ENCODE results near the gene TYRO3. TPM values are rescaled to one million over a fixed set of nuclear protein-coding genes. Genes with fewer than 3 reads are reported as not detected.

TYRO3 gene
- total and polyA plus RNA-seq, 3 donors from 2014 or later = 99.0 to 156 (median 107) TPM

DNA sequence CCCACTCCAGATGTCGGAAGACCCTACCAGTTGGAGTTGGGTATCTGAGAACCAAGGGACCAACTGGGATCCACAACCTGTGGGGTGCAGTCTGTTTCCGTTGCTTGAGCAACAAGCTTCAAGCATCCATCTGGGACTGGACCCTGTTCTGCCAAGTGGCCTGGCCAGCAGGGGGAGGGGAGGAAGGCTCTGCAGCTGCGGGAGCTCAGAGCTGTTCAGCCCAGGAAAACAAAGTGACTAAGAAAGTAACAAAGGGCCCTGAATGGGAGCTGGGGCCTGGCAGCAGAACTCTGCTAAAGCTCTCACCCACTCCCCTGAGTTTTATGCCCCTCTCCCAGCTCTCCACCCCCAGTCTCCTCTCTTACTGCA, 2.7 kb downstream of the TYRO3 start:
- H3K9me3 ChIP-seq = no peaks in the 10 kb centered on the region
- 38 to 44% methylated on average over 3 of the region's 3 CpGs for WGBS, 2 donors
- no peak for TF ChIP-seq POLR2A (IDR thresholded peaks at IDR 0.05)
- TF ChIP-seq, protein P1, sequence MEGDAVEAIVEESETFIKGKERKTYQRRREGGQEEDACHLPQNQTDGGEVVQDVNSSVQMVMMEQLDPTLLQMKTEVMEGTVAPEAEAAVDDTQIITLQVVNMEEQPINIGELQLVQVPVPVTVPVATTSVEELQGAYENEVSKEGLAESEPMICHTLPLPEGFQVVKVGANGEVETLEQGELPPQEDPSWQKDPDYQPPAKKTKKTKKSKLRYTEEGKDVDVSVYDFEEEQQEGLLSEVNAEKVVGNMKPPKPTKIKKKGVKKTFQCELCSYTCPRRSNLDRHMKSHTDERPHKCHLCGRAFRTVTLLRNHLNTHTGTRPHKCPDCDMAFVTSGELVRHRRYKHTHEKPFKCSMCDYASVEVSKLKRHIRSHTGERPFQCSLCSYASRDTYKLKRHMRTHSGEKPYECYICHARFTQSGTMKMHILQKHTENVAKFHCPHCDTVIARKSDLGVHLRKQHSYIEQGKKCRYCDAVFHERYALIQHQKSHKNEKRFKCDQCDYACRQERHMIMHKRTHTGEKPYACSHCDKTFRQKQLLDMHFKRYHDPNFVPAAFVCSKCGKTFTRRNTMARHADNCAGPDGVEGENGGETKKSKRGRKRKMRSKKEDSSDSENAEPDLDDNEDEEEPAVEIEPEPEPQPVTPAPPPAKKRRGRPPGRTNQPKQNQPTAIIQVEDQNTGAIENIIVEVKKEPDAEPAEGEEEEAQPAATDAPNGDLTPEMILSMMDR (IDR thresholded peaks at IDR 0.05) = peak in 2 of 3 experiments; percentile 30 to 34
- peaks cover 81% of the 10 kb centered on the region for H3K4me1 ChIP-seq
- DNase-seq = peak; percentile 89
- no peak overlapping the region for H3K4me3 ChIP-seq
- H3K27me3 ChIP-seq = no peaks in the 10 kb centered on the region
- intact Hi-C loops (cut with DNase I; ENCODE audit: low total_unique reads) = no loop called here
- peak overlapping the region; percentile 89 to 90 for H3K27ac ChIP-seq
- no peaks in the 10 kb centered on the region for H3K36me3 ChIP-seq (ENCODE audit: low read depth, missing control alignments)

DNA sequence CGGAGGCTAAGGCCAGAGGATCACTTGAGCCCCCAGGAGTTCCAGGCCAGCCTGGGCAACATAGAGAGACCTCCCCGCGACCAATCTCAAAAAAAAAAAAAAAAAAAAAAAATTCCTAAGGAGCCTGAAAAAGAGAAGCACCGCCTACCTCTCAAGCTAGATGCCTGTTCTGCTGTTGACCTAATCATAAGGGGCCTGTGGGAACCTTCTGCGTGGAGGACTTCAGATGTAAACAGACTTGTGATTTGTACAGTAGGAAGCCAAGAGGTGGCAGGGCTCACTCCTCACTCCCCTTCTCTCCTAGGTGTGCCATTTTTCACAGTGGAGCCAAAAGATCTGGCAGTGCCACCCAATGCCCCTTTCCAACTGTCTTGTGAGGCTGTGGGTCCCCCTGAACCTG, 3.2 kb downstream of the TYRO3 start:
- no peaks in the 10 kb centered on the region for H3K27me3 ChIP-seq
- TF ChIP-seq POLR2A (IDR thresholded peaks at IDR 0.05) = no peak
- TF ChIP-seq, protein P1 (IDR thresholded peaks at IDR 0.05) = no peak
- no peak overlapping the region for H3K4me3 ChIP-seq
- no peaks in the 10 kb centered on the region for H3K9me3 ChIP-seq
- H3K36me3 ChIP-seq (ENCODE audit: low read depth, missing control alignments) = no peaks in the 10 kb centered on the region
- H3K27ac ChIP-seq = peak overlapping the region; percentile 89 to 90
- DNase-seq = no peak
- 26 to 31% methylated on average over 5 of the region's 5 CpGs for WGBS, 2 donors
- intact Hi-C loops (cut with DNase I; ENCODE audit: low total_unique reads) = no loop called here
- peaks cover 86% of the 10 kb centered on the region for H3K4me1 ChIP-seq

GRCh38 chr15:41562784-41563198, 3.8 kb downstream of the TYRO3 start:
- WGBS, 2 donors = 29 to 49% methylated on average over 3 to 4 of the region's 4 CpGs
- H3K4me1 ChIP-seq = peaks cover 87% of the 10 kb centered on the region
- H3K9me3 ChIP-seq = no peaks in the 10 kb centered on the region
- no peak overlapping the region for H3K4me3 ChIP-seq
- H3K36me3 ChIP-seq (ENCODE audit: low read depth, missing control alignments) = no peaks in the 10 kb centered on the region
- H3K27me3 ChIP-seq = no peaks in the 10 kb centered on the region
- intact Hi-C loops (cut with DNase I; ENCODE audit: low total_unique reads) = no loop called here
- TF ChIP-seq, protein P1 (IDR thresholded peaks at IDR 0.05) = no peak
- DNase-seq = peak; percentile 93
- peak overlapping the region; percentile 89 to 90 for H3K27ac ChIP-seq

DNA sequence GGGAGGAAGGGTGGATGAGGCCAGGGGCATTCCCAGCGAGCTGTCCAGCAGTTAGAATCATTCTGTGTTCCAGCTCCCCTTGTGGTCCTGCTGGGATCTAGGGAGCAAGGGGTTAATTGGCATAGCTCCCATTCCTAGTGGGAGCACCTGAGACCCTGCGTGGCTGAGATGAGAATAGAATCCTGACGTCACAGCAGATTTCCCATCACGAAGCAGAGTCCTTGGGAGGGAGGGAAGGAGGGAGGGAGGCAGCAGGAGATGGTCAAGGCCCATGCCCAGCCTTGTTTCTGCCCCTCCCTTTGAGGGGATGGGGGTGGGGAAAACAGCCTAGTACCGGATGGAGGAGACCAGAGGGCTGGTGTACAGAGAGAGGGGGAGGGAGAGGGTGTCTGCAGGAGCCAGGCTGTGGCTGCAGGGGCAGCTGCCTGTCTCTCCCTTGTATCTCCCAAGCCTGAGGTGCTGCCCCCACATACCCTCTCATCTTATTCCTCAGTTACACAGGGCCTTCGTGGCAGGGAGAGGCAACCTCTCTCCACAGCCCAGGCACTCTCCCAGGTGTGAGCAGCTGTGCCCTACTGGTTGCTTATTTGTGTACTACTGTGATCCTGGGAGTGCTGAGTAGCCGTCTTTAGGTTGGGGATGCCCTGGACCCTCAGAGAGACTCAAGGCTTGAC, 5.4 kb downstream of the TYRO3 start:
- intact Hi-C loops (cut with DNase I; ENCODE audit: low total_unique reads) = no loop called here
- Histone ChIP-seq H3K36me3 (ENCODE audit: low read depth, missing control alignments) (no peaks in the 10 kb centered on the region), H3K27ac (peak overlapping the region; percentile 89 to 90), H3K4me1 (peaks cover 96% of the 10 kb centered on the region), H3K9me3 (no peaks in the 10 kb centered on the region), H3K27me3 (no peaks in the 10 kb centered on the region), H3K4me3 (no peak overlapping the region)
- TF ChIP-seq POLR2A (IDR thresholded peaks at IDR 0.05) = no peak
- TF ChIP-seq, protein P1 (IDR thresholded peaks at IDR 0.05) = no peak
- WGBS, 2 donors = 24 to 53% methylated on average over 7 of the region's 7 CpGs
- DNase-seq = peak; percentile 95

- WGBS, 2 donors = 40 to 69% methylated on average over 8 of the region's 8 CpGs
- intact Hi-C loops (cut with DNase I; ENCODE audit: low total_unique reads) = no loop called here
These were observed 6.0 kb downstream of the TYRO3 start for GRCh38 chr15:41564960-41565502.

More at GRCh38 chr15:41564960-41565502, 6.0 kb downstream of the TYRO3 start:
- TF ChIP-seq, protein P1 (IDR thresholded peaks at IDR 0.05) = no peak
- no peak for TF ChIP-seq POLR2A (IDR thresholded peaks at IDR 0.05)
- Histone ChIP-seq H3K4me3 (no peak overlapping the region), H3K4me1 (peaks cover 97% of the 10 kb centered on the region), H3K9me3 (no peaks in the 10 kb centered on the region), H3K27ac (peak overlapping the region; percentile 89 to 90), H3K36me3 (ENCODE audit: low read depth, missing control alignments) (no peaks in the 10 kb centered on the region), H3K27me3 (no peaks in the 10 kb centered on the region)
- no peak for DNase-seq

Data from testis (tissue), 3 donors.